H1 (cell line): ENCODE measurements around the gene FRMD4B.

Experiments
- ATF2 ChIP-seq: IDR thresholded peaks from 2 replicates; pipeline ENCODE4 v1.6.1; 2012; ENCODE audit warnings: low read length, inconsistent platforms
- CEBPB ChIP-seq: IDR thresholded peaks from 2 replicates; pipeline ENCODE4 v1.6.1; 2012; ENCODE audit warnings: low read depth, low read length
- EP300 ChIP-seq, 2 experiments: IDR thresholded peaks; 1 replicate in 1 of 2; 2 replicates in 1 of 2; pipeline ENCODE4 v1.6.1; 2011 to 2012; ENCODE audit warnings: low read depth in 2 of 2, low read length in 2 of 2, mild to moderate bottlenecking in 2 of 2, borderline replicate concordance in 1 of 2, inconsistent platforms in 1 of 2, moderate library complexity in 1 of 2
- EZH2 ChIP-seq: fragments of 200-600 bp; sonication (generic); IDR thresholded peaks from 2 replicates; pipeline ENCODE4 v1.7.1; 2012; ENCODE audit warnings: low read depth, mild to moderate bottlenecking, moderate library complexity, low read length, inconsistent platforms; ENCODE audit not compliant: severe bottlenecking
- GABPA ChIP-seq: IDR thresholded peaks from 2 replicates; pipeline ENCODE4 v1.6.1; 2011; ENCODE audit warnings: mild to moderate bottlenecking, low read length, moderate library complexity, borderline replicate concordance; ENCODE audit not compliant: insufficient read depth
- MAX ChIP-seq: IDR thresholded peaks from 2 replicates; pipeline ENCODE4 v1.6.1; 2012; ENCODE audit warnings: inconsistent platforms
- POLR2A ChIP-seq, 2 experiments: IDR thresholded peaks; 1 replicate in 1 of 2; 2 replicates in 1 of 2; pipeline ENCODE4 v1.6.1; 2011; ENCODE audit warnings: low read depth in 2 of 2, low read length in 2 of 2, mild to moderate bottlenecking in 2 of 2; ENCODE audit errors: control extremely low read depth in 1 of 2
- POLR2AphosphoS5 ChIP-seq: IDR thresholded peaks from 2 replicates; pipeline ENCODE4 v1.6.1; 2011; ENCODE audit warnings: low read depth, low read length
- SIX5 ChIP-seq: IDR thresholded peaks from 2 replicates; pipeline ENCODE4 v1.6.1; 2011; ENCODE audit warnings: mild to moderate bottlenecking, low read depth, low read length
- SUZ12 ChIP-seq: fragments of 200-600 bp; sonication (generic); IDR thresholded peaks from 2 replicates; pipeline ENCODE4 v1.6.1; 2012; ENCODE audit warnings: mild to moderate bottlenecking, inconsistent platforms, low read length, moderate library complexity, mixed read lengths
- TAF1 ChIP-seq: IDR thresholded peaks from 2 replicates; pipeline ENCODE4 v1.6.1; 2011; ENCODE audit warnings: mild to moderate bottlenecking, low read depth, low read length
- ZNF274 ChIP-seq: IDR thresholded peaks from 2 replicates; pipeline ENCODE4 v1.7.0; 2012; ENCODE audit warnings: low read length, borderline replicate concordance; ENCODE audit errors: extremely low read depth
- TF ChIP-seq, protein P1 (sequence below): IDR thresholded peaks from 2 replicates; pipeline ENCODE4 v1.6.1; 2011; ENCODE audit warnings: low read depth, mild to moderate bottlenecking, low read length; ENCODE audit not compliant: insufficient read depth

DNA sequence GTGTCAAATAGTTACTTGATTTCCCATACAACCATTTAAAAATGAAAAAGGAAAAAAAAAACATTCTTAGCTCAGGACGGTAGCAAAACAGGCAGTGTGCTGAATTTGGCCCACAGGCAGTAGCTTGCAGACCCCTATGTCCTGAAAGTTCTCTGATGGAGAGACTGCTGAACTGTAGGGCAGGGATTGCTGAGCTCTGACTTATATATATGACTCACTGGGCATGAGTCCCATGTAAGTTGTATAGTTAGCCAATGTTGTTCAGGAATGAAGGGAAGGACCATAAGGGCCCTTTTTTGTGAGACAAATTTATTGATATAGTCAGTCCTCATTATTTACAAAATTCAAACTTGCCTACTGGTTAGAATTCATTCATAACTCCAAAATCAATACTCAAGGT lies 36.9 kb upstream of the FRMD4B start:
- TF ChIP-seq POLR2AphosphoS5 (no peak), POLR2A (IDR thresholded peaks at IDR 0.05; ENCODE audit: control extremely low read depth in 1 of 2, low read depth in 2 of 2, low read length in 2 of 2) (no peak), ZNF274 (no peak), TAF1 (no peak), SUZ12 (no peak), MAX (no peak), ATF2 (no peak), GABPA (no peak), CEBPB (no peak), SIX5 (no peak), EZH2 (no peak), EP300 (IDR thresholded peaks at IDR 0.05; ENCODE audit: borderline replicate concordance in 1 of 2, low read depth in 2 of 2, low read length in 2 of 2) (no peak)
- TF ChIP-seq, protein P1, sequence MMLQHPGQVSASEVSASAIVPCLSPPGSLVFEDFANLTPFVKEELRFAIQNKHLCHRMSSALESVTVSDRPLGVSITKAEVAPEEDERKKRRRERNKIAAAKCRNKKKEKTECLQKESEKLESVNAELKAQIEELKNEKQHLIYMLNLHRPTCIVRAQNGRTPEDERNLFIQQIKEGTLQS, result no peak
